Measurements from ENCODE around the gene FAM81A.
A peak's percentile ranks its signal among the peaks of the same experiment; 100 is the strongest.
"Not testable (repeated sequence)": the region's sequence is repeated elsewhere in the genome, so short reads cannot be mapped to it uniquely, and the experiment has no call there.

FAM81A gene

GRCh38 chr15:59437817-59438624 is at the start of gene FAM81A:
TSS of gene FAM81A (plus strand) at chr15:59438186. CDS start at chr15:59458627, 20,441 bp downstream.
- peak; percentile 26 to 71 for DNase-seq

GRCh38 chr15:59388670-59389069 is 49.3 kb upstream of the FAM81A start:
- no peak for DNase-seq

- no peak for DNase-seq
These were observed 45.7 kb upstream of the FAM81A start for GRCh38 chr15:59392299-59392698.

- DNase-seq = no peak
These were observed 43.8 kb upstream of the FAM81A start for GRCh38 chr15:59394166-59394661.

GRCh38 chr15:59396211-59396610 is 41.8 kb upstream of the FAM81A start:
- no peak for DNase-seq

GRCh38 chr15:59396679-59397078 is 41.3 kb upstream of the FAM81A start:
- DNase-seq = no peak

- no peak for DNase-seq
These were observed 39.8 kb upstream of the FAM81A start for GRCh38 chr15:59398220-59398619.

GRCh38 chr15:59399465-59400102 is 38.4 kb upstream of the FAM81A start:
- no peak for DNase-seq

- no peak for DNase-seq
These were observed 37.7 kb upstream of the FAM81A start for GRCh38 chr15:59400103-59400813.

GRCh38 chr15:59401051-59401823 is 36.7 kb upstream of the FAM81A start:
- not testable (repeated sequence) for DNase-seq

- DNase-seq = no peak
These were observed 36.0 kb upstream of the FAM81A start for GRCh38 chr15:59401824-59402569.

- no peak for DNase-seq
These were observed 32.9 kb upstream of the FAM81A start for GRCh38 chr15:59405079-59405478.

GRCh38 chr15:59406446-59406845 is 31.5 kb upstream of the FAM81A start:
- no peak for DNase-seq

- DNase-seq = no peak
These were observed 30.0 kb upstream of the FAM81A start for GRCh38 chr15:59407946-59408345.

- no peak for DNase-seq
These were observed 27.5 kb upstream of the FAM81A start for GRCh38 chr15:59410391-59410896.

GRCh38 chr15:59413577-59413976 is 24.4 kb upstream of the FAM81A start:
- DNase-seq = no peak

- no peak for DNase-seq
These were observed 21.2 kb upstream of the FAM81A start for GRCh38 chr15:59416816-59417215.

- DNase-seq = no peak
These were observed 18.8 kb upstream of the FAM81A start for GRCh38 chr15:59419170-59419569.

- DNase-seq = no peak
These were observed 17.9 kb upstream of the FAM81A start for GRCh38 chr15:59420108-59420507.

GRCh38 chr15:59420986-59421618 is 16.9 kb upstream of the FAM81A start:
- no peak for DNase-seq

GRCh38 chr15:59424616-59425015 is 13.4 kb upstream of the FAM81A start:
- no peak for DNase-seq

Measured in stimulated activated CD4-positive, alpha-beta T cell treated with anti-CD3 and anti-CD28 coated beads, Interleukin-2, amount 100 ng/mL, for 24 hours (primary cell).